HL-60/S4 treated with retinoic acid at 250 ng/mL for 4 days and 3 days (cell line): ENCODE data around the gene ATP2B3.

Experiments used
- in situ Hi-C: fragments of 300-500 bp; cut with MboI; formaldehyde crosslinking; loops from 2 replicates; pipeline ENCODE4 v1.7.0; 2022; ENCODE audit warnings: low sequenced_read_pairs

ATP2B3 gene

GRCh38 chrX:153631907-153632594 is 114.6 kb downstream of the ATP2B3 start:
- in situ Hi-C loops = no loop called here
